HUES64 (cell line): ENCODE data around the gene PWWP2B.

ENCODE experiments used
- H3K27ac ChIP-seq: 2 replicates; pipeline ENCODE4 v1.7.0; 2013; ENCODE audit warnings: low read depth, low read length, inconsistent platforms
- H3K27me3 ChIP-seq: 2 replicates; pipeline ENCODE4 v1.6.1; 2013; ENCODE audit warnings: mild to moderate bottlenecking, low read length; ENCODE audit not compliant: insufficient read depth
- H3K36me3 ChIP-seq: 2 replicates; pipeline ENCODE4 v1.6.1; 2013; ENCODE audit warnings: mild to moderate bottlenecking, low read length; ENCODE audit not compliant: insufficient read depth
- H3K4me1 ChIP-seq: 2 replicates; pipeline ENCODE4 v1.6.1; 2013; ENCODE audit warnings: mild to moderate bottlenecking, low read length, moderate library complexity; ENCODE audit not compliant: insufficient read depth
- H3K4me3 ChIP-seq: 2 replicates; pipeline ENCODE4 v1.5.1; 2013; ENCODE audit warnings: mild to moderate bottlenecking, low read length, moderate library complexity
- H3K9ac ChIP-seq: 2 replicates; pipeline ENCODE4 v1.6.1; 2013; ENCODE audit warnings: mild to moderate bottlenecking, low read depth, low read length
- H3K9me3 ChIP-seq: 2 replicates; pipeline ENCODE4 v1.6.1; 2013; ENCODE audit warnings: low read depth, low read length; ENCODE audit not compliant: insufficient read depth
- WGBS: fragments of 150-250, 120-280 bp; methylation state at CpG from one replicate; pipeline ENCODE4 v1.1.7; 2013; ENCODE audit warnings: missing lambda C conversion rate; 5-methylcytosine and 5-hydroxymethylcytosine counted together

Gene PWWP2B

DNA sequence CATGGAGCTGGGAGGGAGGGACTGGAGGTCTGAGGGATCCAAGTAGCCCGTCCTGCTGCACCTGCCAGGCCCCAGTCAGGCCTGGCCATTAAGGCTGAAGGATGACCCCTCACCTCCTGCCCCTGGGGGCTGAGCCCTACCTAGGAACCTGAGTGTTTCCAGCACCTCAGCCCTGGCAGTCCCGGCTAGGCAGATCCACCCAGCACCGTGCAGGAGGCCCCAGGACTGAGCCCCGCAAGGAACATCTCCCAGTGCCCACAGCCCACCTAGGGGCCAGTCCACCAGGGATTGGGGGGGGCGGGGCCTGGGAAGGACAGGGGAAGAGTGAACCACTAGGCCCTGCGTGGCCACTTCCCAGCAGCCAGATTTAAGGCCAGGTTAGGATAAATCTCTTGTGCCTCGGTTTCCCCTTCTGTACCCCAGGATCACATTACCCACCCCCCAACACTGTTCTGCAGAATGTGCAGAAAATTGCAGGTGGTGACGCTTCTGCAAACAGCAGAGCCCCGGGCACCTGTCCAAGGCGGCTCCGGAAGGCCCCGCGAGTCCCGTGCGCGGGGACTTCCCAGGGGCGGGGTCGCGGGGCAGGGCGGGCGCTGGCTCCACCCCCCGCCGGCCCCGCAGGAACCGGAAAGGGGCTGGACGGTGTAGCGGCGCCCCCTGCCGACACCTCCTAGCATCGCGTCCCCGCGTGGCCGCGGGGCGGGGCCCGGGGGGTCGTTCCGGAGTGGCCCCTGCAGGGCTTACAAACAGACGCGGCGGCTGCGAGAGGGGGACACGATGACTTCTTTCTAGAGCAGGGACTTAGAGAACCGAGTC lies 55.9 kb downstream of the PWWP2B start:
- H3K4me3 ChIP-seq, result peak overlapping the region; percentile 36
- no peak overlapping the region for H3K27ac ChIP-seq
- H3K4me1 ChIP-seq, result peaks cover 4% of the 10 kb centered on the region; the same call in 1 of the 2 replicates
- no peaks in the 10 kb centered on the region for H3K9me3 ChIP-seq
- no peak overlapping the region for H3K9ac ChIP-seq
- no peaks in the 10 kb centered on the region for H3K36me3 ChIP-seq
- H3K27me3 ChIP-seq, result no peaks in the 10 kb centered on the region; the same call in 1 of the 2 replicates
- WGBS, result 11% methylated on average over 45 of the region's 45 CpGs

DNA sequence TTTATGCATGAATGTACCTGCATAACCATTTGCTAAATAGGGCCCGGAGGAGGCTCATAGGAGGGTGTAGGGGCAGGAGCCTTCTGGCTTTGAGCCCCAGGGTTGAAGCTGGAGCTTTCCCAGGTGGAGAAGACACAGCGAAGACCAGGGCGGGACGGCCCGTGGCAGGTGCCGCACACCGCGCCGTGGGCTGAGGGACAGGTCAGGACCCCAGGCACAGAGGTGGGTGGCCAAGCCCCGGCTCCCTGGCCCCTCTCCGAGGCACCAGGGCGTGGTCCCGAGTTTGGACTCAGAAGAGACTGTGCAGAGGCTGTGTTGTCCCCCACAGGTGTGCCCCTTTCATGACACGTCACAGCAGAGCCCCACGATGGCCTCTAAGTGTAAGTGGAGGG lies 56.5 kb downstream of the PWWP2B start:
- no peak overlapping the region for H3K9ac ChIP-seq

DNA sequence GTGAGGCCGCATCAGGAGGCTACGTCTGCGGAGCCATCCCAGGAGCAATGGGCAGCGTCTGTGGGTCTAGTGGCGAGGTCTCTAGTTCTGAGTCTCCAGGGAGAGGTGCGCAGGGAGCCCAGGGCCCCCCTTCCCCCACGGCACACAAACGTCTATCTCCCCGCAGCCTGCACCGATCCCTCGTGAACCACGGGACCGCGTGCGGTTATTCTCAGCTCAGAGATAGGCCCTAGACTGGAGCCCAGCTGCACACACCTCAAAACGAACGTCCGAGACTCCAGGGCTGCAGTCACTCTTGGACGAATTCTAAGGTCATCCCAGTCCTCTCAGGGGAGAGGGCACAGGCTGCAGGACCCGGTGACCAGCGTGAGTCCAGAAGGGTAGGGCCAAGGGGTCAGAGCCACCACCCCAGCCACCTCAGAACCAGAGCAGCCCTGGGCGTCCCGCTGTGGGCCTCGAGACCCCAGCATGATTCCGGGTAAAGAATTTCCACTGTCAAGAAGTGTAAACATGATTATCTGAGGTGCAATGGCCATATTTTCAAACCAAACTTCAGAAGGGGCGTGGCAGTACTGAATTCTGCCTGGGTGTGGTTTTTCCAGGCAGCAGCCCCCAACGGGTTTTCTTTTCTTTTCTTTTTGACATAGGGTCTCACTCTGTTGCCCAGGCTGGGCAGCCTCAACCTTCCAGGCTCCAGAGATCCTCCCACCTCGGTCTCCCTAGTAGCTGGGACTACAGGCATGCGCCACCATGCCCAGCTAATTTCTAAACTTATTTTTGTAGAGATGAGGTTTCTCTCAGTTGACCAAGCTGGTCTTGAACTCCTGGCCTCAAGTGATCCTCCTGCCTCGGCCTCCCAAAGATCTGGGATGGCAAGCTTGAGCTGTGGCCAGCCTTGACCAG lies 57.5 kb downstream of the PWWP2B start:
- no peak overlapping the region for H3K27ac ChIP-seq
- no peaks in the 10 kb centered on the region for H3K9me3 ChIP-seq
- H3K4me3 ChIP-seq, result no peak overlapping the region
- WGBS, result 91% methylated on average over 30 of the region's 30 CpGs
- H3K4me1 ChIP-seq, result no peaks in the 10 kb centered on the region
- H3K9ac ChIP-seq, result no peak overlapping the region
- no peaks in the 10 kb centered on the region; the same call in 1 of the 2 replicates for H3K27me3 ChIP-seq
- no peaks in the 10 kb centered on the region for H3K36me3 ChIP-seq

More for the DNA sequence above, 56.5 kb downstream of the PWWP2B start:
- no peaks in the 10 kb centered on the region for H3K4me1 ChIP-seq
- H3K36me3 ChIP-seq, result no peaks in the 10 kb centered on the region
- no peak overlapping the region for H3K27ac ChIP-seq
- H3K9me3 ChIP-seq, result no peaks in the 10 kb centered on the region
- 72% methylated on average over 15 of the region's 15 CpGs for WGBS
- H3K4me3 ChIP-seq, result peak overlapping the region; percentile 36
- H3K27me3 ChIP-seq, result no peaks in the 10 kb centered on the region; the same call in 1 of the 2 replicates

DNA sequence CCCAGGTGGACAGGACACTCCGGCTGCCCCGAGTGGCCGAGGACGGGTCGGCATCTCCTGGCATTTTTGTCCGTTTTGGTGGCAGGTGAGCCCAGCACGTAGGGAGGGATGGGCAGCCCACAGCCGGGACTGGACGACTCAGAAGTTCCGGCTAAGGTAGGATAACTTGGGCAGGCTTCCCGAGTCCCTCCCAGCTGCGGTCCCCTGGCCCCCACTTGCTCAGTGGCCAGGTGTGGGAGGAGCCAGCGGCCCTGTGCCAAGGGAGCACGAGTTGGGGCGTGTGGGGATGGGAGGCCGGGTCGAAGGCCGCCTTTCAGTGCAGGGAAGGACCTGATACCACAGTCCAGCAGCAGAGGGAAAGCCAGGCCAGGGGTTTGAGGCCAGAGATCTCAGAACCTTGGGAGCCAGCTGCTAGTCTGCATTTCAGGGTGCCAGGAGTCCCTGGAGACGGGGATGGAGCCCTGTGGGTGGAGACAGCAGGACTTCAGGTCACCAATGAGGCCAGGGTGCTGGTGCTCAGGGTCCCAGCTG lies 58.5 kb downstream of the PWWP2B start:
- H3K27me3 ChIP-seq, result no peaks in the 10 kb centered on the region; the same call in 1 of the 2 replicates
- no peak overlapping the region for H3K4me3 ChIP-seq
- WGBS, result 90% methylated on average over 19 of the region's 19 CpGs
- no peak overlapping the region for H3K9ac ChIP-seq
- no peaks in the 10 kb centered on the region for H3K9me3 ChIP-seq
- H3K36me3 ChIP-seq, result no peaks in the 10 kb centered on the region
- H3K27ac ChIP-seq, result no peak overlapping the region
- no peaks in the 10 kb centered on the region for H3K4me1 ChIP-seq

DNA sequence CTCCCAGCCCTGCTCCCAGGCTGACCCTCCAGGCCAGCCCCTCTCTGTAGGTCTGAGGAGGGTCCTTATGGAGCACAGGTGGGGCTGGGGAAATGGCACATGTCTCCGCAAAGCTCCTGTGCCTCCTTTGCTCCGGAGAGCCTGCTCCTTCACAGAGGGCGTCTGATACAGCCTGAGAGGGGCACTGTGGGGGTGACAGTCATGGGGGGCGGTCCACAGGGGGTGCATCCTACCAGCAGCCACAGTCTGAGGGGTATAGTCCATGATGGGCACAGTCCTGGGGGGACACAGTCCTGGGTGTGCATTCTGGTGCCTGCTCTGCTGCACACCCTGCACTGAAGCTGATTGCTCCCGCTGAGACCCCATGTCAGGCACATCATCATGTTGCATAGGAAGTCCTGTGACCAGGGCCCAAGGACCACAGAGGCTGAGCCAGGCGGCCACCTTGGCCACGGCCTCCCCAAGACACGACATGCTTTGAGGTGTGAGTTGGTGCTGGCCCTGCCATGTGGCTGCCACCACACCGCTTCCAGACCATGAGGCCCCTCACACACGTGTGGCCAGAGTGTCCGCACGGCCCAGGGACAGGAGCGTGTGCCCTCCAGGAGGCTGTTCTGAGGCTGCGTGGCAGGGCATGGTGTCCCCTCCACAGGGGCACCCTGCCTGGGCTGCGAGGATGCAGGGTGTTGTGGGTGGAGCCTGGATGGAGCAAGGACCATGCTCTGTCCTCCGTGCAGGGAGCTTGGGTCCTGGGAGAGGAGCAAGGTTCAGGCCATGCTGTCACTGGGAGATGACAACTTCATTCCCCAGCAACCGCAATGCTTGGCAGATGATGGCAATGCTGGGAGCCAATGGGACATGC lies 59.2 kb downstream of the PWWP2B start:
- WGBS, result 92% methylated on average over 17 of the region's 17 CpGs
- no peak overlapping the region for H3K27ac ChIP-seq
- no peaks in the 10 kb centered on the region for H3K36me3 ChIP-seq
- no peak overlapping the region for H3K9ac ChIP-seq
- no peaks in the 10 kb centered on the region for H3K9me3 ChIP-seq
- no peak overlapping the region for H3K4me3 ChIP-seq
- H3K27me3 ChIP-seq, result no peaks in the 10 kb centered on the region; the same call in 1 of the 2 replicates
- H3K4me1 ChIP-seq, result no peaks in the 10 kb centered on the region

DNA sequence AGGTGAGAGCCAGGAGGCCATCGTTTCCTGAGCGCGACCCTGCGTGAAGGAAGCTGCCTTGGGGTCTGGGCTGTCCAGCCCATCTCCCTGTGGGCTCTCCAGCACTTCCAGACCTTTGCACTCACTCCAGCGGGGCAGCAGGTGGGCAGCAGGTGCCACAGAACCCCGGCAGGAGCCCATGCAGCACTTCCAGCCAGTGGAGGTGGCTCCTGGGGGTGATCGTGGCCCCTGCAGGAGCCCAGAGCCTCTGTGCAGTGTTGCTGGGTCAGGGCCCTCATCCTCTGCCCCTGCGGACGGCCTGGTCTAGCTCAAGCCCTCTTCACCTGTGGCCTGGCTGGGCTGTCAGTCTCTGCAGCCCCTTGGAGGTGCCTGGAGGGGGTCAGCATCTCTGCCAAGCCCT lies 59.9 kb downstream of the PWWP2B start:
- WGBS, result 92% methylated on average over 9 of the region's 9 CpGs
- Histone ChIP-seq H3K4me1 (no peaks in the 10 kb centered on the region), H3K27ac (no peak overlapping the region), H3K4me3 (no peak overlapping the region), H3K9me3 (no peaks in the 10 kb centered on the region), H3K36me3 (no peaks in the 10 kb centered on the region), H3K9ac (no peak overlapping the region), H3K27me3 (no peaks in the 10 kb centered on the region; the same call in 1 of the 2 replicates)

DNA sequence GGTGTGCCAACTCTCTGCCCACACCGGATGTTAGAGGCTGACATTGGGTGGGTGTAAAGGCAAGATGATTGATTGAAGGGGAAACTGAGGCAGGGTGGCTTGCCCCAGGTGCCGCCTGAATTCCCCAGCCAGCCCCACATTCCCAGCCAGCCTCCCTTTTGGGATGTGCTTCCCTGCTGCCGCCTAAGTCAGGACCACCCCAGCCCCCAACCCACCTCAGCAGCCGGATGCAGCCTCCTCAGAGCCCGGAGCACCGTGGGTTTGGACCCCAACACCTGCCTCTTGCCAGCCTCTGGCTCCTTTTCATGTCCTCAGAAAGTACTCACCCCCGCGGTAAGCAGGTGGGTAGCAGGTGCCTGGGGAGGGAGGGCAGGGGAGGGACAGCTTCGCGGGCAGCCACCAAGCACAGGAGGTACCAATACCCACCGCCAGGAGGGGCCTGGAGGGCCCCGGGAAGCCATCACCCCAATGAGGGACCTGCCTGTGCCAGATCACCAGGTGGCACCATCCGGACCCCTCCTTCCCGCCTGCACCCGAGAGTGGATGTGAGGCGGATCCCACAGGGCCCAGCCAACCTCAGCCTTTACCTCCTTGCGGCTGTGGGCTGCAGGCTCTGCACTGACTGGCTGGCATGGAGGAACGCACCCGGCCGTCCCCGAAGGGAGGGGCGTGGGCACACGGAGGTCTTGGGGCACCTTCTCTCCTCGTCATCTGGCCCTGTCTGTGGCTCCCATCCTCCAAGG lies 60.5 kb downstream of the PWWP2B start:
- no peaks in the 10 kb centered on the region for H3K4me1 ChIP-seq
- H3K27me3 ChIP-seq, result no peaks in the 10 kb centered on the region; the same call in 1 of the 2 replicates
- WGBS, result 88% methylated on average over 24 of the region's 24 CpGs
- H3K4me3 ChIP-seq, result no peak overlapping the region
- no peaks in the 10 kb centered on the region for H3K9me3 ChIP-seq
- no peak overlapping the region for H3K27ac ChIP-seq
- no peaks in the 10 kb centered on the region for H3K36me3 ChIP-seq
- H3K9ac ChIP-seq, result no peak overlapping the region

DNA sequence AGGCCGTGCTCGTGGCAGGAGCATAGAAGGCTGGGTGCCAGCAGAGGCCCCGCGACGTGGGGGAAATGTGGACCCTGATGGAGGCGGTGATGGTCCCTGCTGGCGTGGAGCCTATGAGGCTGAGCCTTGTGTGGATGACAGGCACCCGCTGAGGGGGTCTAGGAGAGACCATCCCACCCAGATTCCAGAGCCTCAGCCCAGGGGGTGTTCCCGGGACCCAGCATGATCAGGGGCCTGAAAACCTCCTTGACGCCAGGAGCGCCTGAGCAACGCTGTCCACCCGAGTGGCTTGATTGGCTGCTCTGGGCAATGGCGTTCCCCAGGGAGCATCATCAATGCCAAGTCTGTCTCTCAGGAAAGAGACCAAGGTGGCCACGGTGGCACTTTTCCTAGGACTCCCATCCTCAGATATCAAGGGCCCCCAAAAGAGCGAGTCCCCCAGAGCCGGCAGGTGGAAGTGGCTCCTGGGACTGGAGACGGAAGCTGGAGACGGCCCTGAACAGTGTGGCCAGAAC lies 61.1 kb downstream of the PWWP2B start:
- H3K9me3 ChIP-seq, result no peaks in the 10 kb centered on the region
- H3K27me3 ChIP-seq, result no peaks in the 10 kb centered on the region; the same call in 1 of the 2 replicates
- no peaks in the 10 kb centered on the region for H3K36me3 ChIP-seq
- WGBS, result 78% methylated on average over 19 of the region's 19 CpGs
- no peaks in the 10 kb centered on the region for H3K4me1 ChIP-seq
- no peak overlapping the region for H3K27ac ChIP-seq
- no peak overlapping the region for H3K9ac ChIP-seq
- H3K4me3 ChIP-seq, result no peak overlapping the region

DNA sequence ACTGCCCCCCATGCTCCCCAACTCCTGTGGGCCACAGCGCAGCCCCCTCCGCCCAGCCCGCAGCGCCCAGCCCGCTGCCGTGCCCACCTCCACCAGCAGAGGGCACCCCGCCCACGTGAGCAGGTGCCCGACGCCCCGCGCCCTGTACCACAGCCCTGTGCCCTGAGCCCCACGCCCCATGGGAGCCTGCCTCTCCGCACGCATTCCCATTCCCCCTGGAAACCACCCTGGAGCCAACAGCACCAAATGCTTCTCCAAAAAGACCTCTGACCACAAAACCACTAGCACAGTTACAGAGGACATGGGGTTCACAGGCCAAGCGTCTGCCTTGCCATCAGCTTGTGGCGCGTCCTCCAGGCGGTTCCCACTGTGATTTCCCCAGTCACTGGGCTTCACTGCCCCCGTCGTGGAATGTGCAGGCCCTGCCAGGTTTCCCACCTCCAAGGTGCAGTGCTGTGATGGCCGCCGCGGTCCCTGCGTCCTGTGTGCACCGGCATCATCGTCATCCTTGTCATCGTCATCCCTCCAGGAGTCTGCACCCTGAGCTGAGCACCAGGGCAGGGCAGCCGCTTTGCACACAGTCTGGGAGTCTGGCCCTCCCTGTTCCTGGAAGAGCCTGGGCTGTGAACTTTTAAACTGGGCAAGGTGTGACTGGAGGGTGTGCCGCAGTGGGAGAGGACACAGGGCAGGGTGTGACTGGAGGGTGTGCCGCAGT lies 61.7 kb downstream of the PWWP2B start:
- no peaks in the 10 kb centered on the region for H3K36me3 ChIP-seq
- 50% methylated on average over 31 of the region's 31 CpGs for WGBS
- no peaks in the 10 kb centered on the region; the same call in 1 of the 2 replicates for H3K27me3 ChIP-seq
- H3K4me1 ChIP-seq, result no peaks in the 10 kb centered on the region
- H3K27ac ChIP-seq, result no peak overlapping the region
- no peak overlapping the region for H3K4me3 ChIP-seq
- H3K9ac ChIP-seq, result no peak overlapping the region
- H3K9me3 ChIP-seq, result no peaks in the 10 kb centered on the region
